IMR-90 (cell line): ENCODE measurements around the gene ZC3H4. TPM values are rescaled to one million over a fixed set of nuclear protein-coding genes. Genes with fewer than 3 reads are reported as not detected.

ENCODE experiments used
- ATAC-seq: fragments of 200-7000 bp; cut with Tn5 transposase; 2 replicates; pipeline ENCODE4 v1.9.1; 2020; ENCODE audit warnings: low read depth, mild to moderate bottlenecking, moderate library complexity
- BruUV-seq: library from RNA; stranded (reverse); fragments of 400-500 nt; replicated peaks from 2 replicates; lab custom pipeline; 2021; lab: Mats Ljungman, UMichigan
- CTCF ChIA-PET: fragments of 300-600 bp; formaldehyde crosslinking; extraction: SDS; loops from one replicate; lab custom pipeline; 2021; ENCODE audit warnings: antibody characterized with exemption; lab: Yijun Ruan, JAX
- POLR2A ChIA-PET: fragments of 300-600 bp; sonication (Branson Sonifier 250); formaldehyde crosslinking; loops from one replicate; lab custom pipeline; 2022; ENCODE audit warnings: antibody characterized with exemption; ENCODE audit not compliant: unreplicated experiment; lab: Charles Lee
- DNase-seq: peaks from one replicate; pipeline ENCODE4 v3.0.0; 2013
- H2AFZ ChIP-seq: replicated peaks from 2 replicates; pipeline ENCODE3; 2013; ENCODE audit warnings: low read length, mild to moderate bottlenecking; ENCODE audit not compliant: poor library complexity
- H2AK5ac ChIP-seq: 2 replicates; pipeline ENCODE4 v1.6.1; 2013; ENCODE audit warnings: low read depth, low read length, inconsistent platforms
- H2AK9ac ChIP-seq: replicated peaks from 2 replicates; pipeline ENCODE3; 2013; ENCODE audit warnings: mild to moderate bottlenecking, low read depth, low read length, moderate library complexity; ENCODE audit not compliant: poor library complexity
- H2BK120ac ChIP-seq: 2 replicates; pipeline ENCODE4 v1.6.1; 2013; ENCODE audit warnings: low read depth, low read length, inconsistent platforms
- H2BK15ac ChIP-seq: 3 replicates; pipeline ENCODE4 v1.6.1; 2013; ENCODE audit warnings: low read depth, low read length, inconsistent platforms
- H2BK20ac ChIP-seq: 2 replicates; pipeline ENCODE4 v1.6.1; 2013; ENCODE audit warnings: low read depth, mild to moderate bottlenecking, inconsistent platforms, low read length, moderate library complexity
- H2BK5ac ChIP-seq: 2 replicates; pipeline ENCODE4 v1.6.1; 2013; ENCODE audit warnings: mild to moderate bottlenecking, low read depth, low read length, inconsistent platforms; ENCODE audit not compliant: poor library complexity, severe bottlenecking
- H3K14ac ChIP-seq: replicated peaks from 2 replicates; pipeline ENCODE4 v1.6.1; 2013; ENCODE audit warnings: low read depth, low read length, inconsistent platforms
- H3K18ac ChIP-seq: 2 replicates; pipeline ENCODE4 v1.6.1; 2013; ENCODE audit warnings: low read depth, low read length, control low read depth
- H3K23ac ChIP-seq: 2 replicates; pipeline ENCODE4 v1.6.1; 2013; ENCODE audit warnings: low read depth, low read length, inconsistent platforms
- H3K27ac ChIP-seq: 2 replicates; pipeline ENCODE4 v1.5.1; 2013; ENCODE audit warnings: mild to moderate bottlenecking, control low read depth, low read length; ENCODE audit not compliant: insufficient read depth
- H3K27me3 ChIP-seq: 2 replicates; pipeline ENCODE4 v1.6.1; 2013; ENCODE audit warnings: low read length; ENCODE audit not compliant: control insufficient read depth, insufficient read depth
- H3K36me3 ChIP-seq: 2 replicates; pipeline ENCODE4 v1.6.1; 2013; ENCODE audit warnings: low read length, mixed read lengths; ENCODE audit not compliant: control insufficient read depth, insufficient read depth
- H3K4ac ChIP-seq: 2 replicates; pipeline ENCODE4 v1.6.1; 2013; ENCODE audit warnings: low read depth, low read length, inconsistent platforms
- H3K4me1 ChIP-seq: 2 replicates; pipeline ENCODE4 v1.6.1; 2013; ENCODE audit warnings: low read length, mixed read lengths; ENCODE audit not compliant: control insufficient read depth, insufficient read depth
- H3K4me2 ChIP-seq: 2 replicates; pipeline ENCODE4 v1.6.1; 2013; ENCODE audit warnings: low read depth, mild to moderate bottlenecking, control low read depth, low read length, moderate library complexity
- H3K4me3 ChIP-seq: 2 replicates; pipeline ENCODE4 v1.5.1; 2013; ENCODE audit warnings: low read depth, mild to moderate bottlenecking, control low read depth, low read length, moderate library complexity; ENCODE audit not compliant: insufficient read depth
- H3K56ac ChIP-seq: 2 replicates; pipeline ENCODE4 v1.6.1; 2013; ENCODE audit warnings: low read length, inconsistent platforms; ENCODE audit not compliant: insufficient read depth; ENCODE audit errors: extremely low read depth
- H3K79me1 ChIP-seq, 2 experiments: 2 replicates each; pipeline ENCODE4 v1.6.1; 2013; ENCODE audit warnings: low read length in 2 of 2, inconsistent platforms in 1 of 2, low read depth in 1 of 2
- H3K9ac ChIP-seq: 2 replicates; pipeline ENCODE4 v1.6.1; 2013; ENCODE audit warnings: low read depth, low read length, control low read depth
- H3K9me1 ChIP-seq: 2 replicates; pipeline ENCODE4 v1.6.1; 2013; ENCODE audit warnings: low read length, inconsistent platforms; ENCODE audit not compliant: insufficient read depth
- H3K9me3 ChIP-seq: 2 replicates; pipeline ENCODE4 v1.6.1; 2013; ENCODE audit warnings: low read length; ENCODE audit not compliant: control insufficient read depth, insufficient read depth
- H4K20me1 ChIP-seq: 2 replicates; pipeline ENCODE4 v1.6.1; 2013; ENCODE audit warnings: low read length, inconsistent platforms; ENCODE audit not compliant: insufficient read depth
- H4K5ac ChIP-seq: 2 replicates; pipeline ENCODE4 v1.6.1; 2013; ENCODE audit warnings: mild to moderate bottlenecking, low read depth, low read length, control low read depth
- H4K8ac ChIP-seq, 2 experiments: 2 replicates each; pipeline ENCODE4 v1.6.1; 2013; ENCODE audit warnings: low read depth in 2 of 2, low read length in 2 of 2, control low read depth in 1 of 2, inconsistent platforms in 1 of 2
- H4K91ac ChIP-seq: 2 replicates; pipeline ENCODE4 v1.6.1; 2013; ENCODE audit warnings: low read depth, low read length, inconsistent platforms; ENCODE audit not compliant: insufficient read depth
- BHLHE40 ChIP-seq: fragments of 150-350 bp; IDR thresholded peaks from 2 replicates; pipeline ENCODE4 v1.6.1; 2016; ENCODE audit warnings: mild to moderate bottlenecking, low read depth, low read length
- CHD1 ChIP-seq: IDR thresholded peaks from 2 replicates; pipeline ENCODE4 v1.6.1; 2012; ENCODE audit warnings: low read depth, low read length, improper control_type of control experiment
- FOS ChIP-seq: fragments of 150-350 bp; IDR thresholded peaks from 2 replicates; pipeline ENCODE4 v1.6.1; 2016; ENCODE audit warnings: low read depth, low read length
- MXI1 ChIP-seq: IDR thresholded peaks from 2 replicates; pipeline ENCODE4 v1.6.1; 2012; ENCODE audit warnings: low read depth, mild to moderate bottlenecking, low read length, moderate library complexity, borderline replicate concordance
- RAD21 ChIP-seq: IDR thresholded peaks from 2 replicates; pipeline ENCODE4 v1.6.1; 2012; ENCODE audit warnings: low read length, improper control_type of control experiment
- RCOR1 ChIP-seq: IDR thresholded peaks from 2 replicates; pipeline ENCODE4 v1.6.1; 2012; ENCODE audit warnings: mild to moderate bottlenecking, low read length, improper control_type of control experiment; ENCODE audit not compliant: insufficient replicate concordance
- RFX5 ChIP-seq: IDR thresholded peaks from 2 replicates; pipeline ENCODE4 v1.8.0; 2012; ENCODE audit warnings: low read depth, mild to moderate bottlenecking, low read length, moderate library complexity
- WGBS, 2 experiments: methylation state at CpG; one replicate each; pipeline versions ENCODE4 v1.1.5 to v1.1.7; 2013; ENCODE audit warnings: missing lambda C conversion rate in 2 of 2; ENCODE audit not compliant: insufficient read length in 1 of 2; ENCODE audit errors: extremely low coverage in 2 of 2; 5-methylcytosine and 5-hydroxymethylcytosine counted together
- dilution Hi-C: fragments of 300-500 bp; cut with HindIII; formaldehyde crosslinking; loops from one replicate; pipeline ENCODE4 v1.14.3; 2018; ENCODE audit warnings: low sequenced_read_pairs; ENCODE audit not compliant: unreplicated experiment
- in situ Hi-C: fragments of 300-500 bp; cut with MboI; formaldehyde crosslinking; loops from 3 replicates; pipeline ENCODE4 v1.14.3; 2019; ENCODE audit warnings: low sequenced_read_pairs, inconsistent platforms, mixed read lengths
- intact Hi-C: fragments of 100-400 bp; cut with micrococcal nuclease; formaldehyde crosslinking; loops from 2 replicates; pipeline ENCODE4 v1.10.0; 2022
- polyA plus RNA-seq, 3 experiments: library from polyadenylated mRNA; depleted of rRNA; stranded (reverse); fragments of >200 nt; gene quantifications; 2 replicates each; pipeline ENCODE4 v1.2.3, GENCODE V29; 2012; ENCODE audit warnings: low replicate concordance in 1 of 3
- total RNA-seq: library from RNA; depleted of rRNA; stranded (reverse); fragments of >200 nt; gene quantifications from 2 replicates; pipeline ENCODE4 v1.2.3, GENCODE V29; 2012
- TF ChIP-seq, protein P1 (sequence below): fragments of 150-350 bp; IDR thresholded peaks from 2 replicates; pipeline ENCODE4 v1.6.1; 2017; ENCODE audit warnings: mild to moderate bottlenecking, antibody characterized with exemption, low read length, low read depth

Gene ZC3H4
- total and polyA plus RNA-seq, 2 of the 4 experiments (the other 2 are of a cell fraction) = 3.9 to 8.9 TPM

GRCh38 chr19:47100290-47100689 lies 13.3 kb downstream of the ZC3H4 start:
- H2AK9ac ChIP-seq = no peak overlapping the region
- H2BK15ac ChIP-seq = no peak overlapping the region
- H2BK20ac ChIP-seq = no peak overlapping the region
- H2AFZ ChIP-seq = no peak overlapping the region
- H3K56ac ChIP-seq = no peak overlapping the region
- no peak overlapping the region for H4K5ac ChIP-seq
- in situ Hi-C loops (no loop called here), intact Hi-C loops (no loop called here), dilution Hi-C loops (no loop called here)
- no peak for TF ChIP-seq RFX5
- TF ChIP-seq, protein P1, sequence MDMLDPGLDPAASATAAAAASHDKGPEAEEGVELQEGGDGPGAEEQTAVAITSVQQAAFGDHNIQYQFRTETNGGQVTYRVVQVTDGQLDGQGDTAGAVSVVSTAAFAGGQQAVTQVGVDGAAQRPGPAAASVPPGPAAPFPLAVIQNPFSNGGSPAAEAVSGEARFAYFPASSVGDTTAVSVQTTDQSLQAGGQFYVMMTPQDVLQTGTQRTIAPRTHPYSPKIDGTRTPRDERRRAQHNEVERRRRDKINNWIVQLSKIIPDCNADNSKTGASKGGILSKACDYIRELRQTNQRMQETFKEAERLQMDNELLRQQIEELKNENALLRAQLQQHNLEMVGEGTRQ = no peak
- no peak for TF ChIP-seq RCOR1
- no peak for TF ChIP-seq BHLHE40
- no peak for TF ChIP-seq MXI1
- TF ChIP-seq CHD1 = no peak
- no peak for TF ChIP-seq FOS
- no peak for TF ChIP-seq RAD21
- no peak overlapping the region for H3K4me3 ChIP-seq
- peaks cover 5% of the 10 kb centered on the region for H3K4me1 ChIP-seq
- no peak overlapping the region for H3K23ac ChIP-seq
- no peak overlapping the region for H2BK5ac ChIP-seq
- no peak overlapping the region for H2BK120ac ChIP-seq
- no peak overlapping the region for H3K4me2 ChIP-seq
- no peak overlapping the region for H2AK5ac ChIP-seq
- H3K79me1 ChIP-seq = peaks cover 39 to 86% of the 10 kb centered on the region in 2 experiments
- no peak overlapping the region for H4K91ac ChIP-seq
- no peak for DNase-seq
- H4K8ac ChIP-seq = no peak overlapping the region
- no peak overlapping the region for H3K4ac ChIP-seq
- POLR2A ChIA-PET = interaction anchor here (0.6 kb wide), 1 partner anchor 51 kb away, joined by 8 read pairs; no protein-coding TSS in a partner anchor
- H3K9me1 ChIP-seq = peaks cover 32% of the 10 kb centered on the region
- H4K20me1 ChIP-seq = peaks cover 75% of the 10 kb centered on the region
- no peak overlapping the region for H3K27ac ChIP-seq
- H3K9me3 ChIP-seq = no peaks in the 10 kb centered on the region
- no peak for ATAC-seq
- BruUV-seq = no TSS peak
- WGBS, 2 experiments = no CpG with 5 or more reads among the region's 5 CpGs
- CTCF ChIA-PET = no interaction called here
- H3K27me3 ChIP-seq = no peaks in the 10 kb centered on the region
- no peak overlapping the region for H3K18ac ChIP-seq
- H3K9ac ChIP-seq = no peak overlapping the region
- no peak overlapping the region for H3K14ac ChIP-seq
- H3K36me3 ChIP-seq = peaks cover 4% of the 10 kb centered on the region; the same call in 1 of the 2 replicates
